GM12878 (cell line): ENCODE data around the gene PCED1B. TPM values are rescaled to one million over a fixed set of nuclear protein-coding genes. Genes with fewer than 3 reads are reported as not detected.

Experiments
- ATAC-seq: fragments of 200-7000 bp; cut with Tn5 transposase; 3 replicates; pipeline ENCODE4 v1.9.1; 2020; ENCODE audit warnings: mild to moderate bottlenecking, moderate library complexity
- BruUV-seq: library from RNA; stranded (reverse); fragments of 400-500 nt; replicated peaks from 2 replicates; lab custom pipeline; 2021; lab: Mats Ljungman, UMichigan
- CTCF ChIA-PET: fragments of 300-600 bp; sonication (Branson Sonifier 250); formaldehyde crosslinking; extraction: SDS; loops from one replicate; lab custom pipeline; 2021; ENCODE audit warnings: inconsistent platforms; lab: Yijun Ruan, JAX
- POLR2A ChIA-PET: fragments of 350-600 bp; formaldehyde crosslinking; extraction: SDS; loops from one replicate; lab custom pipeline; 2021; ENCODE audit warnings: inconsistent platforms; lab: Charles Lee
- RAD21 ChIA-PET: fragments of 300-600 bp; sonication (Branson Sonifier 250); formaldehyde crosslinking; loops from one replicate; lab custom pipeline; 2023; ENCODE audit warnings: antibody characterized with exemption; ENCODE audit not compliant: unreplicated experiment; lab: Charles Lee
- SMC1A ChIA-PET: fragments of 300-600 bp; sonication (Branson Sonifier 250); formaldehyde crosslinking; loops from one replicate; lab custom pipeline; 2023; ENCODE audit not compliant: unreplicated experiment, uncharacterized antibody; lab: Charles Lee
- DNase-seq: peaks from one replicate; pipeline ENCODE4 v3.0.0-alpha.2; 2011; ENCODE audit warnings: low read depth, low spot score
- FAIRE-seq: peaks from 3 replicates; lab custom pipeline; 2011; peaks lifted over from hg19 to GRCh38; lab: Jason Lieb, UNC
- H2AFZ ChIP-seq: 2 replicates; pipeline ENCODE4 v1.6.0; 2011; ENCODE audit warnings: low read depth, low read length, control low read depth; ENCODE audit not compliant: control insufficient read depth
- H3K27ac ChIP-seq: 2 replicates; pipeline ENCODE4 v1.5.1; 2011; ENCODE audit warnings: control low read depth; ENCODE audit not compliant: control insufficient read depth, insufficient read depth
- H3K27me3 ChIP-seq, 2 experiments: replicated peaks in 1 of 2; 2 replicates each; pipeline versions ENCODE4 v1.6.0 to v1.6.1; 2011; ENCODE audit warnings: low read length in 1 of 2; ENCODE audit not compliant: control insufficient read depth in 2 of 2, insufficient read depth in 2 of 2
- H3K36me3 ChIP-seq, 2 experiments: 2 replicates each; pipeline ENCODE4 v1.5.1; 2011; ENCODE audit warnings: low read length in 1 of 2; ENCODE audit not compliant: control insufficient read depth in 2 of 2, insufficient read depth in 2 of 2
- H3K4me1 ChIP-seq: 2 replicates; pipeline ENCODE4 v1.6.1; 2011; ENCODE audit warnings: mild to moderate bottlenecking, low read length, moderate library complexity, mixed read lengths; ENCODE audit not compliant: control insufficient read depth, insufficient read depth
- H3K4me2 ChIP-seq: 2 replicates; pipeline ENCODE4 v1.6.0; 2011; ENCODE audit warnings: control low read depth; ENCODE audit not compliant: control insufficient read depth, insufficient read depth
- H3K4me3 ChIP-seq: fragments of 200-600 bp; sonication (generic); 2 replicates; pipeline ENCODE4 v1.5.1; 2016
- H3K79me2 ChIP-seq: 2 replicates; pipeline ENCODE4 v1.6.0; 2011; ENCODE audit warnings: low read length; ENCODE audit not compliant: control insufficient read depth, insufficient read depth
- H3K9ac ChIP-seq: 2 replicates; pipeline ENCODE4 v1.8.0; 2011; ENCODE audit warnings: low read length, control low read depth, mixed read lengths; ENCODE audit not compliant: control insufficient read depth, insufficient read depth
- H3K9me3 ChIP-seq: replicated peaks from 3 replicates; pipeline ENCODE4 v1.5.1; 2011; ENCODE audit warnings: mild to moderate bottlenecking, low read length; ENCODE audit not compliant: control insufficient read depth, insufficient read depth
- H4K20me1 ChIP-seq: 2 replicates; pipeline ENCODE4 v1.6.0; 2011; ENCODE audit not compliant: control insufficient read depth, insufficient read depth
- ZBTB40 ChIP-seq: fragments of 450-650 bp; IDR thresholded peaks from 2 replicates; pipeline ENCODE4 v1.6.1; 2016; ENCODE audit warnings: mild to moderate bottlenecking, moderate library complexity, borderline replicate concordance
- WGBS: methylation state at CpG from one replicate; pipeline ENCODE4 v1.1.6; 2016; ENCODE audit warnings: low lambda C conversion rate; ENCODE audit not compliant: insufficient replicate concordance, insufficient coverage; ENCODE audit errors: missing lambda C conversion rate; 5-methylcytosine and 5-hydroxymethylcytosine counted together
- in situ Hi-C: fragments of 300-500 bp; cut with MboI; formaldehyde crosslinking; loops from 9 replicates; pipeline ENCODE4 v1.14.3; 2018; ENCODE audit warnings: mixed read lengths
- intact Hi-C: fragments of 100-400 bp; cut with micrococcal nuclease; formaldehyde crosslinking; loops from one replicate; pipeline ENCODE4 v1.14.2; 2022; ENCODE audit not compliant: unreplicated experiment
- polyA plus RNA-seq, 11 experiments: library from polyadenylated mRNA; depleted of rRNA in 4 of 11; unstranded in 6 of 11; stranded (reverse) in 5 of 11; fragments of >200 nt; fragmentation: Nextera tagmentation in 4 of 11; fragmentation: Illumina TruSeq in 1 of 11; extraction: Ambion mirVana in 4 of 11; extraction: Trizol in 1 of 11; gene quantifications; 1 replicate in 1 of 11; 2 replicates in 10 of 11; pipeline versions ENCODE4 v1.2.1 to v1.2.3, GENCODE V29; 2011 to 2016; ENCODE audit warnings: inconsistent platforms in 2 of 11, missing spikeins in 2 of 11, low read depth in 1 of 11
- total RNA-seq, 4 experiments: library from RNA; depleted of rRNA in 3 of 4; stranded (reverse); fragments of >200 nt in 3 of 4; fragmentation: Illumina TruSeq in 1 of 4; extraction: Trizol in 1 of 4; gene quantifications; 2 replicates each; pipeline versions ENCODE4 v1.2.1 to v1.2.3, GENCODE V29; 2013 to 2021

PCED1B gene
- total and polyA plus RNA-seq, 10 of the 15 experiments (the other 5 are each of a cell fraction or from before 2014, with no cell fraction given): 0.80 to 8.8 (median 3.0) TPM

GRCh38 chr12:47160316-47161244, 81.2 kb downstream of the PCED1B start:
- ChIA-PET SMC1A (no interaction called here), RAD21 (no interaction called here)
- WGBS: 15% methylated on average over 2 of the region's 2 CpGs
- in situ Hi-C loops: no loop called here
- Histone ChIP-seq H3K27ac (no peak overlapping the region), H3K36me3 (no peaks in the 10 kb centered on the region), H3K4me2 (no peak overlapping the region), H4K20me1 (no peaks in the 10 kb centered on the region), H3K4me3 (no peak overlapping the region)
- FAIRE-seq: no peak
- BruUV-seq: no TSS peak
- no peak for TF ChIP-seq ZBTB40
- TF ChIP-seq, all 136 proteins: peak for 0
- H3K9ac ChIP-seq: no peak overlapping the region
- no peaks in the 10 kb centered on the region for H3K4me1 ChIP-seq
- no peaks in the 10 kb centered on the region for H3K27me3 ChIP-seq
- DNase-seq (no peak), ATAC-seq (no peak)
- no peak overlapping the region for H2AFZ ChIP-seq
- CTCF ChIA-PET: interaction anchor here (0.9 kb wide), 1 partner anchor 10 kb away, joined by 3 read pairs; no protein-coding TSS in a partner anchor
- POLR2A ChIA-PET: no interaction called here
- H3K9me3 ChIP-seq: no peaks in the 10 kb centered on the region
- H3K79me2 ChIP-seq: no peaks in the 10 kb centered on the region
- intact Hi-C loops: no loop called here
